Common myeloid progenitor, CD34-positive (primary cell): Measurements from ENCODE around the gene GPM6B.

Source experiments
- CTCF ChIA-PET: fragments of 350-600 bp; sonication (Branson Sonifier 250); formaldehyde crosslinking; loops from one replicate; lab custom pipeline; 2021; ENCODE audit warnings: antibody characterized with exemption; lab: Charles Lee
- POLR2A ChIA-PET: fragments of 350-600 bp; sonication (Branson Sonifier 250); formaldehyde crosslinking; loops from one replicate; lab custom pipeline; 2021; ENCODE audit warnings: antibody characterized with exemption; lab: Charles Lee
- DNase-seq, 3 donors: peaks; one replicate each; pipeline versions ENCODE4 v3.0.0 to v3.0.0-alpha.2; 2013
- H3K27ac ChIP-seq, 2 experiments: 1 replicate in 1 of 2; 2 replicates in 1 of 2; pipeline ENCODE4 v1.7.0; 2013; ENCODE audit warnings: inconsistent platforms in 2 of 2, low read length in 2 of 2, mild to moderate bottlenecking in 2 of 2, low read depth in 1 of 2, moderate library complexity in 1 of 2; ENCODE audit not compliant: severe bottlenecking in 2 of 2, insufficient read depth in 1 of 2, poor library complexity in 1 of 2
- H3K27me3 ChIP-seq, 5 experiments: replicated peaks in 2 of 5; 1 replicate in 3 of 5; 2 replicates in 2 of 5; pipeline versions ENCODE4 v1.6.1 to v1.7.0; 2013; ENCODE audit warnings: low read length in 4 of 5, mild to moderate bottlenecking in 2 of 5, moderate library complexity in 2 of 5, inconsistent platforms in 1 of 5; ENCODE audit not compliant: insufficient read depth in 5 of 5, control insufficient read depth in 4 of 5
- H3K36me3 ChIP-seq, 4 experiments: 1 replicate in 2 of 4; 2 replicates in 2 of 4; pipeline versions ENCODE4 v1.6.1 to v1.7.0; 2013; ENCODE audit warnings: low read length in 3 of 4, control low read depth in 1 of 4, mild to moderate bottlenecking in 1 of 4; ENCODE audit not compliant: control insufficient read depth in 4 of 4, insufficient read depth in 4 of 4
- H3K4me1 ChIP-seq, 4 experiments: 1 replicate in 3 of 4; 2 replicates in 1 of 4; pipeline versions ENCODE4 v1.6.1 to v1.7.1; 2013; ENCODE audit warnings: low read length in 3 of 4, mild to moderate bottlenecking in 3 of 4, control low read depth in 1 of 4, inconsistent platforms in 1 of 4, moderate library complexity in 1 of 4; ENCODE audit not compliant: control insufficient read depth in 4 of 4, insufficient read depth in 4 of 4; ENCODE audit errors: control extremely low read depth in 1 of 4
- H3K4me3 ChIP-seq, 7 experiments: 1 replicate in 4 of 7; 2 replicates in 3 of 7; pipeline versions ENCODE4 v1.5.1 to v1.7.0; 2013; ENCODE audit warnings: mild to moderate bottlenecking in 7 of 7, low read length in 6 of 7, moderate library complexity in 6 of 7, inconsistent platforms in 2 of 7, low read depth in 2 of 7, control low read depth in 1 of 7; ENCODE audit not compliant: insufficient read depth in 4 of 7, control insufficient read depth in 1 of 7; ENCODE audit errors: extremely low read depth in 1 of 7
- H3K9me3 ChIP-seq, 5 experiments: 1 replicate in 4 of 5; 2 replicates in 1 of 5; pipeline versions ENCODE4 v1.6.1 to v1.7.1; 2013; ENCODE audit warnings: low read length in 4 of 5, mild to moderate bottlenecking in 2 of 5, inconsistent platforms in 1 of 5, low read depth in 1 of 5, moderate library complexity in 1 of 5; ENCODE audit not compliant: control insufficient read depth in 4 of 5, insufficient read depth in 2 of 5; ENCODE audit errors: control extremely low read depth in 1 of 5
- WGBS: methylation state at CpG from one replicate; pipeline ENCODE4 v1.1.5; 2013; ENCODE audit not compliant: insufficient coverage; 5-methylcytosine and 5-hydroxymethylcytosine counted together

Gene GPM6B

DNA sequence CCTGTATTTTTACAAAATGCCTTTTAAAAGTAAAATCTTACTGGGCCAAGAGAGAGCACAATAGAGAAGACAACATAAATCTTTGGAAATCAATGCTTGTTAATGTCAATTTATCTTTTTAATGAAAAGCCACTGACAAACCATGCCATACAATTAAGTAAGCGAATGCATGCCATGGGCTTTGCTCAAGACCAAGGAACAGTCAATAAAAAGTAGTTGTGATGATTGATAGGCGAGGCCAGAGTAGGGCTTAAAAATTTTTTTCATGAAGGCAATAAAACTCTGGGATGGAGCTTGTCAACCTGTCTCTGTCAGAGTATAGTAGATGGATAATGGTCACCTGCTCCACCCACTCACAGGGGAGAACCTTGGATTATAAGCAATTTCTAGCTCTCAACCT is 17.5 kb upstream of the GPM6B start:
- no peaks in the 10 kb centered on the region for H3K36me3 ChIP-seq
- peaks cover 0 to 10% (median 0%) of the 10 kb centered on the region in 5 experiments for H3K27me3 ChIP-seq
- ChIA-PET CTCF (no interaction called here), POLR2A (no interaction called here)
- no peaks in the 10 kb centered on the region for H3K4me1 ChIP-seq
- H3K9me3 ChIP-seq = no peaks in the 10 kb centered on the region
- no peak for DNase-seq
- no peak overlapping the region for H3K4me3 ChIP-seq
- H3K27ac ChIP-seq = no peak overlapping the region
- 100% methylated on average over 1 of the region's 2 CpGs for WGBS

- CTCF ChIA-PET = no interaction called here
- DNase-seq = no peak
- no peak overlapping the region for H3K27ac ChIP-seq
- H3K36me3 ChIP-seq = no peaks in the 10 kb centered on the region
- POLR2A ChIA-PET = interaction anchor here (0.6 kb wide), 1 partner anchor 55 kb away, joined by 3 read pairs; no protein-coding TSS in a partner anchor
- WGBS = 97% methylated on average over 5 of the region's 5 CpGs
- H3K27me3 ChIP-seq = no peaks in the 10 kb centered on the region
- no peaks in the 10 kb centered on the region for H3K4me1 ChIP-seq
- no peak overlapping the region for H3K4me3 ChIP-seq
- H3K9me3 ChIP-seq = no peaks in the 10 kb centered on the region
These were observed 13.1 kb upstream of the GPM6B start for GRCh38 chrX:13829983-13830382.

- WGBS = 95% methylated on average over 4 of the region's 4 CpGs
- no peak for DNase-seq
- H3K27me3 ChIP-seq = no peaks in the 10 kb centered on the region
- ChIA-PET POLR2A (no interaction called here), CTCF (no interaction called here)
- H3K4me1 ChIP-seq = no peaks in the 10 kb centered on the region
- H3K36me3 ChIP-seq = no peaks in the 10 kb centered on the region
- peak overlapping the region in 1 of 7 experiments; percentile 12 for H3K4me3 ChIP-seq
- no peaks in the 10 kb centered on the region for H3K9me3 ChIP-seq
- no peak overlapping the region for H3K27ac ChIP-seq
These were observed 11.5 kb upstream of the GPM6B start for GRCh38 chrX:13828392-13828791.

DNA sequence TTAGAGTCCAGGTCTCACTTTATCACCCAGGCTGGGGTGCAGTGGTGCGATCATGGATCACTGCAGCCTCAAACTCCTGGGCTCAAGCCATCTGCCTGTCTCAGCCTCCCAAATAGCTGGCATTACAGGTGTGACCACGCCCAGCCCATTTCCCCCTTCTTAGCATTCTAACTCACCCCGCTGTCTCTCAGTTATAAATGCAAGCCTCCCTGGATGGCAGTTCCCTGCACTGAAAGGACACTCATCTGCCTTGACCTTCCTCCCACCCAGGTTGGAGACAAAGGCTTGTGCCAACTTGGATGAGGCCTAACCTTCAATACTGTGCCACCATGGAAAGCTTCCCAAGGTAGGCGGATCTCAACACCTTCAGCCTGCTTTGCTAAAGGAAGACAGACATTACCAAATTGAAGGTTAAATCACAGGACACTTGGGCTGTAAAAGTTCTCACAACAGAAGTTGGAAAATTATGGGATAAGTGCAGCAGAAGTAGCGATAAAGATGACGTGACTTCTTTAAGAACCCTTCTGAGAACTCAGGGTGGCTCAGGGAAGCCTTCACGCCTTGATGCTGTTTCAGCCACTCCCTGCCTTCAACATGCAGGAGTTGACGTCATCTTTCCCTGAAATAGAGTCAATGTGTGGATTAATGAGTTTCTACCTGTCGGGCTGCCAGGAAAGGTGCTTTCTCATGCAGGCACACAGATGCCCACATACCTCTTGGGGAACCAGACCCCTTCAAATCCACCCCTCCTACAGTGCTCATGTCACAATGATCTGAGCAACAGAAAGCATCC is 10.6 kb upstream of the GPM6B start:
- no peak for DNase-seq
- WGBS = 87% methylated on average over 6 of the region's 9 CpGs
- CTCF ChIA-PET = interaction anchor here (0.7 kb wide), 1 partner anchor 1624 kb away, joined by 3 read pairs; no protein-coding TSS in a partner anchor
- Histone ChIP-seq H3K27ac (no peak overlapping the region), H3K27me3 (no peaks in the 10 kb centered on the region), H3K4me1 (no peaks in the 10 kb centered on the region), H3K4me3 (no peak overlapping the region), H3K9me3 (no peaks in the 10 kb centered on the region), H3K36me3 (no peaks in the 10 kb centered on the region)
- POLR2A ChIA-PET = no interaction called here

- CTCF ChIA-PET = interaction anchor here (0.7 kb wide), 1 partner anchor 1624 kb away, joined by 3 read pairs; no protein-coding TSS in a partner anchor
- H3K27me3 ChIP-seq = no peaks in the 10 kb centered on the region
These were observed 9.9 kb upstream of the GPM6B start for GRCh38 chrX:13826770-13827169.

GRCh38 chrX:13825178-13825762 is 8.4 kb upstream of the GPM6B start:
- H3K4me3 ChIP-seq = no peak overlapping the region
- H3K4me1 ChIP-seq = no peaks in the 10 kb centered on the region
- ChIA-PET CTCF (no interaction called here), POLR2A (no interaction called here)
- DNase-seq = no peak
- H3K27me3 ChIP-seq = peaks cover 0 to 5% (median 0%) of the 10 kb centered on the region in 5 experiments
- WGBS = 92% methylated on average over 6 of the region's 6 CpGs
- no peaks in the 10 kb centered on the region for H3K9me3 ChIP-seq
- H3K36me3 ChIP-seq = no peaks in the 10 kb centered on the region
- no peak overlapping the region for H3K27ac ChIP-seq

More at GRCh38 chrX:13826770-13827169, 9.9 kb upstream of the GPM6B start:
- no peaks in the 10 kb centered on the region for H3K36me3 ChIP-seq
- no peak for DNase-seq
- no peak overlapping the region for H3K27ac ChIP-seq
- POLR2A ChIA-PET = no interaction called here
- H3K9me3 ChIP-seq = no peaks in the 10 kb centered on the region
- 95% methylated on average over 4 of the region's 5 CpGs for WGBS
- no peaks in the 10 kb centered on the region for H3K4me1 ChIP-seq
- no peak overlapping the region for H3K4me3 ChIP-seq

DNA sequence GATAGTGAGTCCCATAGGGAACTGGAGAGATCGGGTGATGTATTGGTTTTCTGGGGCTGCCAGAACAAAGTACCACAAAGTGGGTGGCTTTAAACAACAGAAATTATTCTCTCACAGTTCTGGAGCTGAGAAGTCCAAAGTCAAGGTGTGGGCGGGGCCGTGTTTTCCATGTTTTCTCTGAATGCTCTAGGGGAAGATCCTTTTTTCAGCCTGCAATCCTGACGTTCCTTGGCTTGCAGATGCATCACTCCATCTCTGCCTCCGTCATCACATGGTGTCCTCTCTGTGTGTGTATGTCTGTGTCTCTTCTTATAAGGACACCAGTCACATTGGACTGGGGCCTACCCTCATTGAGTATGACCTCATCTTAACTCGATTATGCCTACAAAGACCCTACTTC is 7.9 kb upstream of the GPM6B start:
- ChIA-PET CTCF (no interaction called here), POLR2A (no interaction called here)
- 93% methylated on average over 2 of the region's 6 CpGs for WGBS
- no peaks in the 10 kb centered on the region for H3K4me1 ChIP-seq
- peaks cover 0 to 5% (median 0%) of the 10 kb centered on the region in 5 experiments for H3K27me3 ChIP-seq
- H3K27ac ChIP-seq = no peak overlapping the region
- DNase-seq = no peak
- H3K4me3 ChIP-seq = no peak overlapping the region
- no peaks in the 10 kb centered on the region for H3K9me3 ChIP-seq
- H3K36me3 ChIP-seq = no peaks in the 10 kb centered on the region
